Naive thymus-derived CD4-positive, alpha-beta T cell (primary cell): Measurements from ENCODE around the gene GLA. TPM values are rescaled to one million over a fixed set of nuclear protein-coding genes. Genes with fewer than 3 reads are reported as not detected.

ENCODE experiments used
- ATAC-seq: fragments of 150-1000 bp; cut with Tn5 transposase; 2 replicates; pipeline ENCODE4 v1.10.0; 2021; ENCODE audit warnings: mild to moderate bottlenecking, moderate library complexity
- CTCF ChIA-PET: fragments of 350-600 bp; sonication (Branson Sonifier 250); formaldehyde crosslinking; loops from one replicate; lab custom pipeline; 2021; ENCODE audit warnings: antibody characterized with exemption; lab: Charles Lee
- POLR2A ChIA-PET: fragments of 350-600 bp; sonication (Branson Sonifier 250); formaldehyde crosslinking; loops from one replicate; lab custom pipeline; 2021; ENCODE audit warnings: antibody characterized with exemption, inconsistent platforms; lab: Charles Lee
- DNase-seq, 9 donors: peaks; one replicate each; pipeline versions ENCODE4 v3.0.0 to v3.0.0-alpha.2; 2020 to 2022; ENCODE audit warnings: mixed read lengths in 1 of 9
- H3K27ac ChIP-seq: one replicate; pipeline ENCODE4 v1.7.0; 2013; ENCODE audit warnings: mild to moderate bottlenecking, low read depth, low read length, moderate library complexity
- H3K27me3 ChIP-seq, 2 donors: one replicate each; pipeline ENCODE4 v1.7.0; 2013; ENCODE audit warnings: low read length in 2 of 2, mild to moderate bottlenecking in 2 of 2, moderate library complexity in 2 of 2; ENCODE audit not compliant: control insufficient read depth in 2 of 2, insufficient read depth in 2 of 2
- H3K36me3 ChIP-seq, 3 experiments: 1 replicate in 2 of 3; 2 replicates in 1 of 3; pipeline ENCODE4 v1.7.0; 2013; ENCODE audit warnings: low read length in 3 of 3, mild to moderate bottlenecking in 3 of 3, moderate library complexity in 1 of 3; ENCODE audit not compliant: insufficient read depth in 3 of 3, control insufficient read depth in 2 of 3
- H3K4me1 ChIP-seq, 2 donors: one replicate each; pipeline ENCODE4 v1.7.0; 2013; ENCODE audit warnings: low read length in 2 of 2, mild to moderate bottlenecking in 2 of 2, moderate library complexity in 1 of 2; ENCODE audit not compliant: control insufficient read depth in 2 of 2, insufficient read depth in 2 of 2
- H3K4me3 ChIP-seq: 2 replicates; pipeline ENCODE4 v1.7.0; 2013; ENCODE audit warnings: mild to moderate bottlenecking, low read length
- H3K9me3 ChIP-seq, 3 experiments: 1 replicate in 2 of 3; 2 replicates in 1 of 3; pipeline ENCODE4 v1.7.0; 2013; ENCODE audit warnings: low read length in 3 of 3; ENCODE audit not compliant: control insufficient read depth in 2 of 3
- H3K27ac Mint-ChIP-seq, 9 donors: one replicate each; pipeline ENCODE4 v1.8.0; 2020 to 2022; ENCODE audit warnings: mixed read lengths in 9 of 9, mild to moderate bottlenecking in 8 of 9, moderate library complexity in 5 of 9, inconsistent platforms in 2 of 9
- H3K27me3 Mint-ChIP-seq, 5 donors: one replicate each; pipeline ENCODE4 v1.8.0; 2021 to 2022; ENCODE audit warnings: mixed read lengths in 5 of 5, mild to moderate bottlenecking in 1 of 5
- H3K36me3 Mint-ChIP-seq, 5 donors: one replicate each; pipeline ENCODE4 v1.8.0; 2020 to 2022; ENCODE audit warnings: mixed read lengths in 5 of 5, mild to moderate bottlenecking in 3 of 5, inconsistent platforms in 1 of 5
- H3K4me1 Mint-ChIP-seq, 7 donors: one replicate each; pipeline ENCODE4 v1.8.0; 2020 to 2022; ENCODE audit warnings: mixed read lengths in 7 of 7, mild to moderate bottlenecking in 3 of 7, inconsistent platforms in 1 of 7
- H3K4me3 Mint-ChIP-seq, 10 donors: one replicate each; pipeline ENCODE4 v1.8.0; 2020 to 2022; ENCODE audit warnings: mild to moderate bottlenecking in 10 of 10, mixed read lengths in 10 of 10, moderate library complexity in 6 of 10, inconsistent platforms in 2 of 10
- H3K9me3 Mint-ChIP-seq, 11 donors: one replicate each; pipeline ENCODE4 v1.8.0; 2020 to 2022; ENCODE audit warnings: mixed read lengths in 11 of 11, mild to moderate bottlenecking in 4 of 11, inconsistent platforms in 1 of 11, moderate library complexity in 1 of 11
- intact Hi-C, 2 donors: fragments of 100-400 bp; cut with micrococcal nuclease; formaldehyde crosslinking; loops; one replicate each; pipeline ENCODE4 v1.15.1; 2023
- polyA plus RNA-seq, 2 donors: library from polyadenylated mRNA; unstranded; fragments of 300-500 nt; fragmentation: Illumina TruSeq; gene quantifications; one replicate each; pipeline ENCODE4 v1.2.3, GENCODE V29; 2021
- total RNA-seq, 6 experiments: library from RNA in 5 of 6; stranded (reverse) in 5 of 6; gene quantifications; 1 replicate in 5 of 6; 2 replicates in 1 of 6; pipeline ENCODE4 v1.2.3 and lab custom pipeline; 2021 to 2026

GLA gene
- total and polyA plus RNA-seq, 7 experiments from 2014 or later: 10.9 to 40.1 (median 17.3) TPM

DNA sequence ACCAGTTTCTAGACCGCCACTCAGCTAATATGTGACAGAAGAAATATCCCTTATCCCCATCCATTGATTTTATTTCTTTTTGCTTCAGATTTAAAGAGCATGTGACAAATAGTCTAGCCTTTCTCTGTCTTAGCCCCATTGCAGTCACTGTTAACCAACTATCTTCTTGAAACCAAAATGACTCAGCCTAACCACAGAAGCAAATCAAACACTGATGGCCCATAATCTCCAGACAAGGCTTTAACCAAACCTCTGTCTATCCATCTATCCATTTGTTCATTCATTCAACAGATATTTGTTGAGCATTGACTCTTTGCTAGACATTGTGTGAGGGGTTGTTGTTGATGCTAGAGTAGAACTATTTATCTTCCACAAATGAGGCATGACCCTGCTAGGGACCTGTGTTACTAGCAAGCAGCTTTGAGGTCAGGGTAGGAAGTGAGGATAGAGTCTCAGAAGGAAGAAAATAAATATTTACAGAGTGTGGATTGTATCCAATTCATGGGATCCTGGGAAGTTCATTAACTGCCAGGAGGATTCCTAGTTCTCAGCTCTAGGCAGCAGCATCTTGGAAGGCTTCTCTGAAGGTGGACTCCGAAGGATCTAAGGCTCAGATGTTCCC, 22.8 kb upstream of the GLA start:
- ChIA-PET POLR2A (interaction anchor here (0.9 kb wide), 1 partner anchor 12 kb away, joined by 4 read pairs; no protein-coding TSS in a partner anchor), CTCF (no interaction called here)
- no peaks in the 10 kb centered on the region for H3K4me1 ChIP-seq
- Mint-ChIP-seq H3K4me1 (peaks cover 0 to 12% (median 0%) of the 10 kb centered on the region in 7 donors), H3K4me3 (peak overlapping the region in 1 of 10 donors; percentile 64), H3K9me3 (peaks cover 0 to 5% (median 0%) of the 10 kb centered on the region in 11 donors), H3K27me3 (no peaks in the 10 kb centered on the region), H3K36me3 (peaks cover 5 to 34% (median 16%) of the 10 kb centered on the region in 5 donors), H3K27ac (peak overlapping the region in 2 of 9 donors; percentile 34 to 65)
- no peak for ATAC-seq
- peaks cover 0 to 3% (median 0%) of the 10 kb centered on the region in 3 experiments for H3K36me3 ChIP-seq
- intact Hi-C loops: no loop called here
- H3K4me3 ChIP-seq: no peak overlapping the region
- DNase-seq: no peak
- no peaks in the 10 kb centered on the region for H3K27me3 ChIP-seq
- H3K27ac ChIP-seq: no peak overlapping the region
- no peaks in the 10 kb centered on the region for H3K9me3 ChIP-seq

DNA sequence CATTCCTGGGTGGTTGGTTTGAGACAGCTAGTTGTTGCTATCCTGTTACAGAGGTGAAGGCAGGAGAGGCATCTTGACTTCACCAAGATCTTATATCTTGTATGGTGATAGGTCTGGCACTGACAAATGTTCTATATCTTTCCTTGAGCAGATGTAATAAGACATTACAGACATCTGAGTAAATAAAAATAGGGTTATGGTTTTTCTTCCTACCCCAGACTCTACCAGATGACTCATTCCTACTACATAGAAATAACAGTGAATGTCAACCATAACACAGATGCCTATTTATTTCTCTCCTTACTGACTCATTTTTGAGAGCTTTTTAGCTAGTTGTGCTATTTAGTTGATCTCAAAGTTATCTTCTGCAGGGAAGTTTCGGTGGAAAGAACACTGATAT, 22.2 kb upstream of the GLA start:
- ChIA-PET CTCF (no interaction called here), POLR2A (no interaction called here)
- Histone ChIP-seq H3K4me1 (no peaks in the 10 kb centered on the region), H3K36me3 (peaks cover 0 to 3% (median 0%) of the 10 kb centered on the region in 3 experiments), H3K27ac (no peak overlapping the region), H3K27me3 (no peaks in the 10 kb centered on the region), H3K4me3 (no peak overlapping the region), H3K9me3 (no peaks in the 10 kb centered on the region)
- DNase-seq (no peak), ATAC-seq (no peak)
- H3K9me3 Mint-ChIP-seq: peaks cover 0 to 5% (median 0%) of the 10 kb centered on the region in 11 donors
- H3K4me3 Mint-ChIP-seq: peak overlapping the region in 1 of 10 donors; percentile 64
- H3K27me3 Mint-ChIP-seq: no peaks in the 10 kb centered on the region
- H3K4me1 Mint-ChIP-seq: peaks cover 0 to 12% (median 0%) of the 10 kb centered on the region in 7 donors
- intact Hi-C loops: no loop called here
- peaks cover 9 to 38% (median 20%) of the 10 kb centered on the region in 5 donors for H3K36me3 Mint-ChIP-seq
- H3K27ac Mint-ChIP-seq: peak overlapping the region in 2 of 9 donors; percentile 34 to 65

DNA sequence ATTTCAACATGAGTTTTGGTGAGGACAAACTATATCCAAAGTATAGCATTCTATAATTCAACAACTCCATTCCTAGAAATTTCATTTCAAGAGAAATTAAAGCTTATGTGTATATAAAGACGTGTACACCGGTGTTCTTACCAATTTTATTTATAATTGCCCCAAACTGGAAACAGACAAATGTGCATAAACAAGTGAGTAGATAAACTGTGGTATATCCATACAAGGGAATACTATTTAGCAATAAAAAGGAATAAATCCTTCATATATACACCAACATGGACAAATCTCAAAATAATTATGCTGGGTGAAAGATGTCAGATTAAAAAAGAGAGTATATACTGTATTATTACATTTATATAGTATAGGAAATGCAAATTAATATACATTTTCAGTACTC, 20.2 kb upstream of the GLA start:
- Histone ChIP-seq H3K27ac (no peak overlapping the region), H3K27me3 (no peaks in the 10 kb centered on the region), H3K36me3 (peaks cover 0 to 3% (median 0%) of the 10 kb centered on the region in 3 experiments), H3K9me3 (no peaks in the 10 kb centered on the region), H3K4me1 (no peaks in the 10 kb centered on the region), H3K4me3 (no peak overlapping the region)
- ChIA-PET CTCF (no interaction called here), POLR2A (interaction anchor here (0.9 kb wide), 1 partner anchor 17 kb away, joined by 4 read pairs; no protein-coding TSS in a partner anchor)
- DNase-seq (no peak), ATAC-seq (no peak)
- peaks cover 0 to 5% (median 0%) of the 10 kb centered on the region in 11 donors for H3K9me3 Mint-ChIP-seq
- H3K27ac Mint-ChIP-seq: no peak overlapping the region
- intact Hi-C loops: no loop called here
- no peaks in the 10 kb centered on the region for H3K27me3 Mint-ChIP-seq
- H3K36me3 Mint-ChIP-seq: peaks cover 12 to 39% (median 25%) of the 10 kb centered on the region in 5 donors
- H3K4me1 Mint-ChIP-seq: peaks cover 0 to 12% (median 0%) of the 10 kb centered on the region in 7 donors
- H3K4me3 Mint-ChIP-seq: no peak overlapping the region

DNA sequence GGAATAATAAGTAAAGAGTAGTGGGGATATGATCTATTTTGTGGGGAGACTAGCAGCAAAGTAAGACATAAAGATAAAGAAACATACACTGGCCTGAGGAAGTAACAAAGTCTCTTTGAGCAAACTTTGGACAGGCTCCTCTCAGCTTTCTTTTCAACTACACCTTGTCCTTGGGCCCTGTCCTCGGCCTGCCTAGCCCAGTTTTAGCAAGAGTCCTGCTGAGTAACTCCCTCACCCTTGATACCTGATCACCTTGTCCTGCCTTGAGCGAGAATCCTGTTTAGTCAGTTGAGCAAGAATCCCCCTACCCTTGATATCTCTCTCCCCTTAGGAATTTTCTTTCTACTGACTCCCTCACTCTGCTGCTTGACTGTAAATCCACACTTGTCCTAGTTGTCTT, 11.8 kb upstream of the GLA start:
- peak overlapping the region; percentile 7 to 95 (median 87) for H3K4me3 Mint-ChIP-seq
- intact Hi-C loops: loop anchor here (1.0 to 10.0 kb wide), 3 partner anchors 178 to 737 kb away; no protein-coding TSS in a partner anchor

DNA sequence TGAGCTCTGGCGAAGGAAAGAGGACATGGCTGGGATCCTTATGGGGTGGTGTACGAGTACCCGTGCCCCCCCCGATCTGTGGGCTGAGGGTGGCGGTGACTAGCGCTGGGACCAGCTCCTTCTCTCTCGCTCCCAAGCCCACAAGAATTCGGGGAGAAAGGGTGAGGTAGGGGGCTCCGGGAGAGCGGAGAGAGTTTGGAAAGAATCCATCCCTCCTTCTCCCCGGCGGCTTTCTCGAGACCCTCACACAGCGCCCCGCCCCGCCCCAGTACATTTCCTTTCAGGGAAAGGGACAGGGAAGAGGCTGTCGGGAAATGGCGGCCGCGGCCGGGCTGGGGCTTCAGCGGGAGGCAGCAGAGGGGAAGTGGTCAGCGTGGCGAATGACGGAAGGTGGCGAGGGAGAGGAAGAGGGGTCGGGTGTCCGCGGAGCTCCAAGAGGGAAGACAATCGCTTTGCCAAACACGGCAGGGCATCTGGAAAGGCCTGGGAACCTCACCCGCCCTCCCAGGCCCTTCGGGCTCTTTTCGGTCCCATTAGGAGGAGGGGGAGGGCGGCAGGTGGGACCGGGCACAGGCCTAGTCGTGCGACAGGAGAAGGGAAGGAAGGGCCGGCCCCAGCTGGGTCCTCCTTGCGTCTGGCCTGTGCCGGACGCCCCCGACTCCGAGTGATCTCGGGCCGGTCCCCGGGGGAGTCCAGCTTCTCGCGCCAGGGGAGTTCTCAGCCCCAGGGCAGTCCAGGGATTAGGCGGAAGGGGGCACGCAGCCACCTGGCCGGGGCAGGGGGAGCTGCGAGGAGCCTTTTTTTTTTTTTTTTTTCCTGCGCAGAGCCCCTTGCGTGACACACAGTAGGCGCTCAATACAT, 10.5 kb upstream of the GLA start:
- no peaks in the 10 kb centered on the region for H3K27me3 Mint-ChIP-seq
- H3K9me3 ChIP-seq: no peaks in the 10 kb centered on the region
- peaks cover 0 to 4% of the 10 kb centered on the region in 2 donors for H3K4me1 ChIP-seq
- ATAC-seq (peak; percentile 66), DNase-seq (peak in 6 of 9 donors; percentile 10 to 46 (median 18))
- H3K27ac ChIP-seq: peak overlapping the region; percentile 82
- H3K36me3 Mint-ChIP-seq: peaks cover 0 to 17% (median 0%) of the 10 kb centered on the region in 5 donors
- peaks cover 6 to 38% (median 32%) of the 10 kb centered on the region in 7 donors for H3K4me1 Mint-ChIP-seq
- H3K4me3 Mint-ChIP-seq: peak overlapping the region; percentile 83 to 95 (median 90)
- intact Hi-C loops: loop anchor here (1.0 to 10.0 kb wide), 3 partner anchors 10 to 667 kb away; partner anchors contain the start of gene HNRNPH2 (in 2 of the 2)
- H3K4me3 ChIP-seq: peak overlapping the region; percentile 58
- H3K36me3 ChIP-seq: peaks cover 0 to 3% (median 0%) of the 10 kb centered on the region in 3 experiments
- H3K27me3 ChIP-seq: no peaks in the 10 kb centered on the region
- POLR2A ChIA-PET: interaction anchor here (0.9 to 1.5 kb wide), 4 partner anchors 11 to 513 kb away, joined by 3 to 7 read pairs (median 4); partner anchors contain the start of genes GLA and ZMAT1
- no peaks in the 10 kb centered on the region for H3K9me3 Mint-ChIP-seq
- CTCF ChIA-PET: interaction anchor here (0.8 to 2.4 kb wide), 4 partner anchors 27 to 380 kb away, joined by 3 to 11 read pairs (median 3); partner anchors contain the start of gene RPL36A
- H3K27ac Mint-ChIP-seq: peak overlapping the region; percentile 86 to 97 (median 94)

More for the DNA sequence above, 11.8 kb upstream of the GLA start:
- no peaks in the 10 kb centered on the region for H3K27me3 ChIP-seq
- H3K9me3 ChIP-seq: no peaks in the 10 kb centered on the region
- no peaks in the 10 kb centered on the region for H3K36me3 ChIP-seq
- H3K27ac ChIP-seq: no peak overlapping the region
- Mint-ChIP-seq H3K4me1 (peaks cover 6 to 38% (median 31%) of the 10 kb centered on the region in 7 donors), H3K9me3 (no peaks in the 10 kb centered on the region), H3K36me3 (peaks cover 0 to 17% (median under 1%) of the 10 kb centered on the region in 5 donors), H3K27me3 (no peaks in the 10 kb centered on the region), H3K27ac (peak overlapping the region; percentile 19 to 97 (median 89))
- CTCF ChIA-PET: interaction anchor here (1.3 kb wide), 1 partner anchor 384 kb away, joined by 3 read pairs; no protein-coding TSS in a partner anchor
- no peak for ATAC-seq
- no peak for DNase-seq
- H3K4me3 ChIP-seq: no peak overlapping the region
- peaks cover 0 to 4% of the 10 kb centered on the region in 2 donors for H3K4me1 ChIP-seq
- POLR2A ChIA-PET: interaction anchor here (0.8 to 0.9 kb wide), 2 partner anchors 512 to 599 kb away, joined by 3 read pairs; partner anchors contain the start of genes CSTF2 and ZMAT1

DNA sequence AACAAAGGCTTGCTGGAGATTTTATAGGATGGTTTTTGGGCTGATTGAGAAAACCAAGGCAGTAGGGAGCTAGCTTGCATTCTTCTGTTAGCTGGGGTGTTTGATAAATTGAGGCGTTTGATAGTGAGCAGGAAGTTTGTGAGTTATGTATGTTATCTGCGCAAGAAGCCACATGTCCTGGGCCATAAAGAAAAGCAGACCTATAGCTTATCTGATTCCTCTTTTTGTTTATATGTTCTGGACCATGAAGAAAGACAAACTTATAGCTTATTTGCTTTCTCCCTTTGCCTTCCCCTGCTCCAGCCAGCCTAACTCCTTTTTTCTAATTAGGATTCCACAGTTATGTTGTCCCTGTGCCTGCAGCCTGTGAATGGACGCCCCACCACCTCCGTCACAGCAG, 9.5 kb upstream of the GLA start:
- H3K27ac ChIP-seq: peak overlapping the region; percentile 82
- intact Hi-C loops: loop anchor here (5.0 to 10.0 kb wide), 2 partner anchors 180 to 668 kb away; no protein-coding TSS in a partner anchor
- CTCF ChIA-PET: interaction anchor here (1.1 to 2.4 kb wide), 2 partner anchors 342 to 385 kb away, joined by 4 to 11 read pairs; no protein-coding TSS in a partner anchor
- H3K36me3 ChIP-seq: peaks cover 0 to 13% (median under 1%) of the 10 kb centered on the region in 3 experiments
- no peak for DNase-seq
- Mint-ChIP-seq H3K9me3 (no peaks in the 10 kb centered on the region), H3K4me3 (peak overlapping the region; percentile 83 to 95 (median 90)), H3K27me3 (no peaks in the 10 kb centered on the region), H3K36me3 (peaks cover 0 to 23% (median 6%) of the 10 kb centered on the region in 5 donors), H3K27ac (peak overlapping the region; percentile 86 to 97 (median 94)), H3K4me1 (peaks cover 13 to 48% (median 41%) of the 10 kb centered on the region in 7 donors)
- POLR2A ChIA-PET: interaction anchor here (1.2 to 1.5 kb wide), 2 partner anchors 386 to 514 kb away, joined by 3 to 4 read pairs; no protein-coding TSS in a partner anchor
- H3K9me3 ChIP-seq: no peaks in the 10 kb centered on the region
- H3K4me1 ChIP-seq: peaks cover 0 to 4% of the 10 kb centered on the region in 2 donors
- H3K27me3 ChIP-seq: no peaks in the 10 kb centered on the region
- no peak for ATAC-seq
- no peak overlapping the region for H3K4me3 ChIP-seq
